Stimulated activated CD8-positive, alpha-beta memory T cell treated with anti-CD3 and anti-CD28 coated beads, Interleukin-4, amount 100 ng/mL, for 1 hour (primary cell): ENCODE measurements around the gene DNAH11.
"Not testable (repeated sequence)": the region's sequence is repeated elsewhere in the genome, so short reads cannot be mapped to it uniquely, and the experiment has no call there.

ENCODE experiments used
- DNase-seq, 2 donors: peaks; one replicate each; pipeline ENCODE4 v3.0.0-alpha.2; 2020; ENCODE audit warnings: low read depth in 2 of 2, low spot score in 1 of 2

The DNAH11 gene

GRCh38 chr7:21617916-21618390, 75.1 kb downstream of the DNAH11 start:
- no peak for DNase-seq

- no peak for DNase-seq
These were observed 75.9 kb downstream of the DNAH11 start for GRCh38 chr7:21618706-21619105.

- DNase-seq: no peak
These were observed 77.2 kb downstream of the DNAH11 start for GRCh38 chr7:21620054-21620453.

- no peak for DNase-seq
These were observed 81.5 kb downstream of the DNAH11 start for GRCh38 chr7:21624320-21624719.

- no peak for DNase-seq
These were observed 93.9 kb downstream of the DNAH11 start for GRCh38 chr7:21636694-21637093.

- DNase-seq: no peak
These were observed 96.5 kb downstream of the DNAH11 start for GRCh38 chr7:21639206-21639868.

GRCh38 chr7:21640105-21640504, 97.3 kb downstream of the DNAH11 start:
- no peak for DNase-seq

- no peak for DNase-seq
These were observed 98.7 kb downstream of the DNAH11 start for GRCh38 chr7:21641546-21641945.

- no peak for DNase-seq
These were observed 99.6 kb downstream of the DNAH11 start for GRCh38 chr7:21642422-21642821.

GRCh38 chr7:21651697-21652096, 108.9 kb downstream of the DNAH11 start:
- no peak for DNase-seq

GRCh38 chr7:21653623-21654022, 110.8 kb downstream of the DNAH11 start:
- DNase-seq: no peak

GRCh38 chr7:21656081-21656480, 113.2 kb downstream of the DNAH11 start:
- no peak for DNase-seq

GRCh38 chr7:21656796-21657195, 114.0 kb downstream of the DNAH11 start:
- DNase-seq: no peak

- DNase-seq: no peak
These were observed 127.7 kb downstream of the DNAH11 start for GRCh38 chr7:21670496-21670895.

GRCh38 chr7:21671859-21672258, 129.0 kb downstream of the DNAH11 start:
- DNase-seq: no peak

GRCh38 chr7:21675255-21675654, 132.4 kb downstream of the DNAH11 start:
- no peak for DNase-seq

- DNase-seq: no peak
These were observed 147.9 kb downstream of the DNAH11 start for GRCh38 chr7:21690705-21691104.

- not testable (repeated sequence) for DNase-seq
These were observed 148.3 kb downstream of the DNAH11 start for GRCh38 chr7:21691146-21691545.

- DNase-seq: not testable (repeated sequence)
These were observed 157.7 kb downstream of the DNAH11 start for GRCh38 chr7:21700587-21700986.

GRCh38 chr7:21702303-21702702, 159.5 kb downstream of the DNAH11 start:
- no peak for DNase-seq

GRCh38 chr7:21704359-21704758, 161.5 kb downstream of the DNAH11 start:
- DNase-seq: no peak

- DNase-seq: no peak
These were observed 163.3 kb downstream of the DNAH11 start for GRCh38 chr7:21706131-21706530.

GRCh38 chr7:21707566-21707965, 164.7 kb downstream of the DNAH11 start:
- DNase-seq: no peak
